ENCODE data around the gene YPEL5. TPM values are rescaled to one million over a fixed set of nuclear protein-coding genes. Genes with fewer than 3 reads are reported as not detected.
"Not testable (repeated sequence)": the region's sequence is repeated elsewhere in the genome, so short reads cannot be mapped to it uniquely, and the experiment has no call there.

The YPEL5 gene
- total RNA-seq, 1 donor from 2014 or later, result 86.0 TPM

DNA sequence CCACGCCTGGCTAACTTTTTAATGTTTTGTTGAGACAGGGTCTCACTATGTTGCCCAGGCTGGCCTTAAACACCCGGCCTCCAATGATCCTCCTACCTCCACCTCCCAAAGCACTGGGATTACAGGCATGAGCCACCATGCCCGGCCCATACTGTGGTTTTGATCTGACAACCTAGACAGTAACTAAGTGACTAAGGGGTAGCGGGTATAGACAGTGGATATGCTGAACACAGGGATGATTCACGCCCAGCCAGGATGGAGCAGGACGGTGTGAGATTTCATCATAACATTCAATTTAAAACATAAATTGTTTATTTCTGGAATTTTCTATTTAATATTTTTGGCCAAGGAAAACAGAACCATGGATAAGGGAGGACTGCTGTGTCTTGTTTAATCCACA is 36.0 kb upstream of the YPEL5 start:
- no peak overlapping the region for H3K4me3 Mint-ChIP-seq (ENCODE audit: unreplicated experiment)
- H3K27ac Mint-ChIP-seq (ENCODE audit: unreplicated experiment), result no peak overlapping the region
- no peak for DNase-seq (ENCODE audit: extremely low spot score, unreplicated experiment)
- H3K9me3 Mint-ChIP-seq (ENCODE audit: unreplicated experiment), result no peaks in the 10 kb centered on the region
- no peaks in the 10 kb centered on the region for H3K36me3 Mint-ChIP-seq (ENCODE audit: unreplicated experiment)
- TF ChIP-seq, protein P1, sequence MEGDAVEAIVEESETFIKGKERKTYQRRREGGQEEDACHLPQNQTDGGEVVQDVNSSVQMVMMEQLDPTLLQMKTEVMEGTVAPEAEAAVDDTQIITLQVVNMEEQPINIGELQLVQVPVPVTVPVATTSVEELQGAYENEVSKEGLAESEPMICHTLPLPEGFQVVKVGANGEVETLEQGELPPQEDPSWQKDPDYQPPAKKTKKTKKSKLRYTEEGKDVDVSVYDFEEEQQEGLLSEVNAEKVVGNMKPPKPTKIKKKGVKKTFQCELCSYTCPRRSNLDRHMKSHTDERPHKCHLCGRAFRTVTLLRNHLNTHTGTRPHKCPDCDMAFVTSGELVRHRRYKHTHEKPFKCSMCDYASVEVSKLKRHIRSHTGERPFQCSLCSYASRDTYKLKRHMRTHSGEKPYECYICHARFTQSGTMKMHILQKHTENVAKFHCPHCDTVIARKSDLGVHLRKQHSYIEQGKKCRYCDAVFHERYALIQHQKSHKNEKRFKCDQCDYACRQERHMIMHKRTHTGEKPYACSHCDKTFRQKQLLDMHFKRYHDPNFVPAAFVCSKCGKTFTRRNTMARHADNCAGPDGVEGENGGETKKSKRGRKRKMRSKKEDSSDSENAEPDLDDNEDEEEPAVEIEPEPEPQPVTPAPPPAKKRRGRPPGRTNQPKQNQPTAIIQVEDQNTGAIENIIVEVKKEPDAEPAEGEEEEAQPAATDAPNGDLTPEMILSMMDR (IDR thresholded peaks at IDR 0.05), result no peak
- H3K4me1 Mint-ChIP-seq (ENCODE audit: unreplicated experiment), result peaks cover 23% of the 10 kb centered on the region
- no peaks in the 10 kb centered on the region for H3K27me3 Mint-ChIP-seq (ENCODE audit: unreplicated experiment)

DNA sequence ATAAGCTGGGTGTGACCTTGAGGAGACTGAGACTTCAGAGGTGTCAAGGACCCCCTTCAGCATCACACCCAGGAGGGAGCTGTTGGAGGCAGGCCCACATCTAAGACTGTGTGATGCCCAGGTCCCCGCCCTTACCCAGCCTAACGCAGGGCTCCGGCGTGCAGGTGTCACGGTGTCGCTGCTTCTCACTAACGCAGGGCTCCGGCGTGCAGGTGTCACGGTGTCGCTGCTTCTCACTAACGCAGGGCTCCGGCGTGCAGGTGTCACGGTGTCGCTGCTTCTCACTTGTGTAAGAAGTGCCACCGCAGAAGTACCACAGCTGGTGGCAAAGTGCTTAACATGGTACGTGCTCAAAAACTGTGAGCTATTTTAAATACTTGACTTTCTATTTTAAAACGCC is 35.6 kb upstream of the YPEL5 start:
- H3K9me3 Mint-ChIP-seq (ENCODE audit: unreplicated experiment); H3K27ac Mint-ChIP-seq (ENCODE audit: unreplicated experiment); H3K36me3 Mint-ChIP-seq (ENCODE audit: unreplicated experiment); H3K4me3 Mint-ChIP-seq (ENCODE audit: unreplicated experiment); H3K27me3 Mint-ChIP-seq (ENCODE audit: unreplicated experiment): not testable (repeated sequence)
- H3K4me1 Mint-ChIP-seq (ENCODE audit: unreplicated experiment), result peaks cover 24% of the 10 kb centered on the region
- peak; percentile 44 for DNase-seq (ENCODE audit: extremely low spot score, unreplicated experiment)

DNA sequence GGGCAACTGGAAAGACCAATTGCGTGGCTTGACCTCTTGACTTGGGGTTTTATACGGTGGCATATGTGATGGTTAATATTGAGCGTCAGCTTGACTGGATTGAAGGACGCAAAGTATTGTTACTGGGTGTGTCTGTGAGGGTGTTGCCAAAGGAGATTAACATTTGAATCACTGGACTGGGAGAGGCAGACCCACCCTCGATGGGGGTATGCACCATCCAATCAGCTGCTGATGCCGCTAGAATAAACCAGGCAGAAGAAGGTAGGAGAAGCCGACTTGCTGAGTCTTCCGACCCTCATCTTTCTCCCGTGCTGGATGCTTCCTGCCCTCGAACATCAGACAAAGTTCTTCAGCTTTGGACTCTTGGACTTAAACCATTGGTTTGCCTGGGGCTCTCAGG is 34.2 kb upstream of the YPEL5 start:
- H3K4me1 Mint-ChIP-seq (ENCODE audit: unreplicated experiment), result peaks cover 24% of the 10 kb centered on the region
- DNase-seq (ENCODE audit: extremely low spot score, unreplicated experiment), result no peak

DNA sequence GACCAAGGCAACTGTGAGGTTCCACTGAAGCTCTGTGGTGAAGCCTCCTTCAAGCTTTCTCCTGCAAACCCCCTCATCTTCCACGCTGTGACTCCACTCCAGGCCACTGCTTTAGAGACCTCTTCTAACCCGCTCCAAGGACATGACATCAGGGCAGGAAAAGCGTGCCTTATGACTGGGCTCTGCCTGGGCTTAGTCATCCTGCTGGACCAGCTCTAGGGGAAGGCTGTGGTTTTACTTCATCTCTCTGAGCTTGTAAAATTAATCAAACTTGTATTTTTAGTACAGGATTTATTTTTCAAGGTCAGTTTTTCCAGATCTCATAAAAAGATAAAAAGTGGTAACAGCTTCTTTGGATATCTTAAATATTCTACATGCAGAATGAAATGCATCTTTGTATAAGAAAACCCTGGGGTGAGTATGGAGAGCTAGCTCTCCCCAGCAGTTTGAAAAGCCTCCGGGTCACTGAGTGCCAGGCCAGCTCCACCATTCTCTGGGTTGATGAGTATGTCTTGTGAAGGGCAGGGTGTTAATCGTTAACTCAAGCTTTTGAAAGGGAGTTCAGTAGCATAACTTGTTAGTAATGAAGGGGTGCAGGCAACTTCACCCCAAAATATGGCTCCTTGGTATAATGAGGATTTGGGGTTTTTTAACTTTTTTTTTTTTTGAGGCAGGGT is 33.1 kb upstream of the YPEL5 start:
- TF ChIP-seq, protein P1 (IDR thresholded peaks at IDR 0.05), result no peak
- Mint-ChIP-seq H3K27ac (ENCODE audit: unreplicated experiment) (peak overlapping the region; percentile 1), H3K9me3 (ENCODE audit: unreplicated experiment) (no peaks in the 10 kb centered on the region), H3K4me1 (ENCODE audit: unreplicated experiment) (peaks cover 24% of the 10 kb centered on the region), H3K36me3 (ENCODE audit: unreplicated experiment) (no peaks in the 10 kb centered on the region), H3K4me3 (ENCODE audit: unreplicated experiment) (no peak overlapping the region), H3K27me3 (ENCODE audit: unreplicated experiment) (peaks cover under 1% of the 10 kb centered on the region)
- DNase-seq (ENCODE audit: extremely low spot score, unreplicated experiment), result no peak

More for the DNA sequence above, 34.2 kb upstream of the YPEL5 start:
- Mint-ChIP-seq H3K27me3 (ENCODE audit: unreplicated experiment) (no peaks in the 10 kb centered on the region), H3K27ac (ENCODE audit: unreplicated experiment) (no peak overlapping the region), H3K9me3 (ENCODE audit: unreplicated experiment) (no peaks in the 10 kb centered on the region), H3K4me3 (ENCODE audit: unreplicated experiment) (no peak overlapping the region), H3K36me3 (ENCODE audit: unreplicated experiment) (no peaks in the 10 kb centered on the region)
- TF ChIP-seq, protein P1 (IDR thresholded peaks at IDR 0.05), result no peak

DNA sequence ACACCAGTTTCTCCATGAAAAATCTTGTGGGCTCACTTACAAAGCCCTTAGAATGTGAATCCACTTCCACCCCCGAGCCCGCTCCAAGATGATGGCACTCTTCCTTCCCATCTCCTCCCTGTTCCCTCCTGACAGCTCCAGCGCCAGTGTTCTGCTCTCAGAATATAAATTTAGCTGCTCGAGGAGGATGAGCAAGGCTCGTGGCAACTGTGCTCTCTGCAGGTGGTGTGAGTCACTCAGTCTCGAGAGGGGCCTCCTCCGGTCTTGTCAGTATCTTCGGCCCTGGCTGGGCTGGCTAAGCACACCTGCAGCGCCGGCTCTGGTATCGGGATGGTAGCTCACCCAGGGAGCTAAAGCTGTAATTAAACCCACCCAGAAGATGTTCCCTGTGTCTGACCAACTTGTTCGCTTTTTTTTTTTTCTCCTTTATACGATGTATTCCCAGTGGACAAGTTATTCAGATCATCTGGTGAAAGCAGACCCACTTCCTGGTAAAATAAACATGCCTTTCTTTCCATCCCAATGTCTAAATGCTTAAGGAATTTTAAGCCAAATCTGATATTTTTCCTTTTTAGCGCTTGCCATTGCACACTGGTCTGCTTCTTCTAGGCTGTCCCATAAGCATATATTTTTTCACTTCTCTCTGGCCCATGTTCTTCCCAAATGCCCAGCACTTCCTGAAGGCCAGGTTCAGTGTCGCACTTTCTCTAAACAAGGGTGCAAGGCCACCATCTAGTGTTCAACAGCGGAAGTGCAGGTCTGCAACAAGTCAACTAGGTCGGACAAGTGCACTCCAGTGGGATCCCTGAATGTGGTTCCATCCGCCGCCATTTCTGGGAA is 31.4 kb upstream of the YPEL5 start:
- Mint-ChIP-seq H3K27ac (ENCODE audit: unreplicated experiment) (peak overlapping the region; percentile 29), H3K9me3 (ENCODE audit: unreplicated experiment) (no peaks in the 10 kb centered on the region), H3K36me3 (ENCODE audit: unreplicated experiment) (no peaks in the 10 kb centered on the region), H3K27me3 (ENCODE audit: unreplicated experiment) (peaks cover 9% of the 10 kb centered on the region), H3K4me1 (ENCODE audit: unreplicated experiment) (peaks cover 24% of the 10 kb centered on the region), H3K4me3 (ENCODE audit: unreplicated experiment) (peak overlapping the region; percentile 24)
- TF ChIP-seq, protein P1 (IDR thresholded peaks at IDR 0.05), result peak; percentile 93
- DNase-seq (ENCODE audit: extremely low spot score, unreplicated experiment), result peak; percentile 92
